Activated T-helper 17 cell treated with anti-CD3 and anti-CD28 coated beads, Interleukin-2, amount 50 U/mL, for 72 hours (primary cell): Measurements from ENCODE around the gene SIGLEC15. TPM values are rescaled to one million over a fixed set of nuclear protein-coding genes. Genes with fewer than 3 reads are reported as not detected.

Source experiments
- ATAC-seq: fragments of 150-1000 bp; cut with Tn5 transposase; replicated peaks from 2 replicates; pipeline ENCODE4 v1.10.0; 2021; ENCODE audit warnings: mild to moderate bottlenecking, moderate library complexity
- H3K27ac Mint-ChIP-seq: one replicate; pipeline ENCODE4 v1.8.0; 2022; ENCODE audit warnings: mixed read lengths
- H3K27me3 Mint-ChIP-seq: one replicate; pipeline ENCODE4 v1.8.0; 2022; ENCODE audit warnings: mixed read lengths
- H3K36me3 Mint-ChIP-seq: one replicate; pipeline ENCODE4 v1.8.0; 2022; ENCODE audit warnings: low read depth, mild to moderate bottlenecking, mixed read lengths
- H3K4me1 Mint-ChIP-seq: one replicate; pipeline ENCODE4 v1.8.0; 2022; ENCODE audit warnings: mixed read lengths
- H3K4me3 Mint-ChIP-seq: one replicate; pipeline ENCODE4 v1.8.0; 2022; ENCODE audit warnings: mild to moderate bottlenecking, mixed read lengths
- H3K9me3 Mint-ChIP-seq: one replicate; pipeline ENCODE4 v1.8.0; 2022; ENCODE audit warnings: mixed read lengths
- total RNA-seq, 2 donors: library from RNA; stranded (reverse); gene quantifications; one replicate each; pipeline ENCODE4 v1.2.3, GENCODE V29; 2022

SIGLEC15 gene, protein sequence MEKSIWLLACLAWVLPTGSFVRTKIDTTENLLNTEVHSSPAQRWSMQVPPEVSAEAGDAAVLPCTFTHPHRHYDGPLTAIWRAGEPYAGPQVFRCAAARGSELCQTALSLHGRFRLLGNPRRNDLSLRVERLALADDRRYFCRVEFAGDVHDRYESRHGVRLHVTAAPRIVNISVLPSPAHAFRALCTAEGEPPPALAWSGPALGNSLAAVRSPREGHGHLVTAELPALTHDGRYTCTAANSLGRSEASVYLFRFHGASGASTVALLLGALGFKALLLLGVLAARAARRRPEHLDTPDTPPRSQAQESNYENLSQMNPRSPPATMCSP
- not detected for total RNA-seq

DNA sequence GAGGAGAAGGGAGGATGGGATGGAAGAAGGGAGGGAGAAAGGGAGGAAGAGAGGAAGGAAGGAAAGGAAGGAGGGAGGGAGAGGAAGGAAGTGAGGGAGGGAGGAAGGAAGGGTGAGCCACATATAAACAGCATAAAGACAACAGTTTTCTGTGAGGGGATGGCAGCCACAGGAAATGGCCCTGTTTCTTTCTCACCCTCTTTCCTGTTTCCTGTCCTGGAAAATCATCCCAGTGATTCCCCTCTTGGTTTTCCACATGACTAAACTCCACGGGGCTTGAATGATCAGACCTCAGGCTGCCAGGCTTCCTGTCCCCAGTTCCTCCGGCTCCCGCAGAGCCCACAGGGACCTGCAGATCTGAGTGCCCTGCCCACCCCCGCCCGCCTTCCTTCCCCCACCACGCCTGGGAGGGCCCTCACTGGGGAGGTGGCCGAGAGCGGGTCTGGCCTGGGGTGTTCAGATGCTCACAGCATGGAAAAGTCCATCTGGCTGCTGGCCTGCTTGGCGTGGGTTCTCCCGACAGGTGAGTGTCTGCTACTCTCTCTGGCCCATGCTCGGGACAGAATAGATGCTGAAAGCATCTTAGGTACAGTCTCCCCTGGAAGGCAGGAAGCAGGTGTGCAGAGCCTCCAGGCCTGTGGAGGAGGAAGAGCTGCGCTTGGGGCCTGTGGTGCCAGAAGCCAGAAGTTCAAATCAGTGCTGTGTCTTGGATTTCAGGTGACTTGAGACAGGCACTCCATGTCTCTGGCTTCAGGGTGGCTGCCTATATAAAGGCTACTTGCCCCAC is at the start of gene SIGLEC15:
SIGLEC15 (plus strand) TSS at position 418 of the 787 bp plus-strand sequence; CDS start at position 472, 54 bp downstream.
- no peaks in the 10 kb centered on the region for H3K9me3 Mint-ChIP-seq
- no peaks in the 10 kb centered on the region for H3K27me3 Mint-ChIP-seq
- H3K4me3 Mint-ChIP-seq: no peak within 1 kb of the TSS
- H3K36me3 Mint-ChIP-seq: no peaks in the 10 kb centered on the region
- no peak within 1 kb of the TSS for H3K27ac Mint-ChIP-seq
- no peak for ATAC-seq
- H3K4me1 Mint-ChIP-seq: no peaks in the 10 kb centered on the region

DNA sequence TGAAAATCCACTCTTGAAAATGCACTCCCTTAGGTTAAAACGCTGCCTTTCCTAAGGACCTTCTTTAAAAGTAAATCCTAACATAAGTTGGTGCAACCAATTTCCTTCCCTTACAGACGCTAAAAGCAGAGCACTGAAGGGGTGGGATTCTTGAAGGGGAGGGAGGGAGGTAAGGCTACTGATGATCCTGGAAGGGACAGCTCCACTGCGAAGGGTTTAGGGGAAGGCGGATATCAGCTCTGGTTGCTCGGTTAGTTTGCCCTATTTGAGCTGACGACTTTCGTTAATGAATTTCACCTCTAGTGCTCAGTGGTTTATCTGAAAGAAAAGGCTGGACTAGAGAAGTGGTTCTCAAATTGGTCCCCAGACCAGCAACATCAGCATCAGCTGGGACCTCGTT is 49.7 kb upstream of the SIGLEC15 start:
- Mint-ChIP-seq H3K36me3 (no peaks in the 10 kb centered on the region), H3K9me3 (no peaks in the 10 kb centered on the region), H3K27ac (no peak overlapping the region), H3K4me3 (peak overlapping the region; percentile 64), H3K27me3 (no peaks in the 10 kb centered on the region), H3K4me1 (peaks cover 15% of the 10 kb centered on the region)
- ATAC-seq: no peak

DNA sequence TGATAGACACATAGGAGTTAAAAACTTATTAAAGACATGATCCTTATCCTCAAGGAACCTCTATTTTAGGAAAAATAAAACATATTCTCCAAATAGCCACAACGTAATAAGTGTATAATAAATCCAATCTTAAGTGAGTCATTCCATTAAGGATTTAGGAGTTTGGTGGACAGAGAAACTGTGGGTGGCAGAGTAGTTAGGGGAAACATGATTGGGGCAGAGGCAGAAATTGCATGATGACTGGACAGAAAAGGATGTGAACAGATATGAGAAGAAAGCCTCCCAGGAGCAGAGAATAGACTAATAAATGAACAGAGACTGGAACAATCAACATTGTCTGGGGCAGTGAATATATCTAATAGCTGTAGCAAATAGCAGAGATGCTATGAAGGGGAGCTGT is 48.1 kb upstream of the SIGLEC15 start:
- Mint-ChIP-seq H3K36me3 (no peaks in the 10 kb centered on the region), H3K27me3 (peaks cover 3% of the 10 kb centered on the region), H3K4me1 (peaks cover 15% of the 10 kb centered on the region), H3K27ac (no peak overlapping the region), H3K9me3 (no peaks in the 10 kb centered on the region), H3K4me3 (no peak overlapping the region)
- ATAC-seq: no peak

DNA sequence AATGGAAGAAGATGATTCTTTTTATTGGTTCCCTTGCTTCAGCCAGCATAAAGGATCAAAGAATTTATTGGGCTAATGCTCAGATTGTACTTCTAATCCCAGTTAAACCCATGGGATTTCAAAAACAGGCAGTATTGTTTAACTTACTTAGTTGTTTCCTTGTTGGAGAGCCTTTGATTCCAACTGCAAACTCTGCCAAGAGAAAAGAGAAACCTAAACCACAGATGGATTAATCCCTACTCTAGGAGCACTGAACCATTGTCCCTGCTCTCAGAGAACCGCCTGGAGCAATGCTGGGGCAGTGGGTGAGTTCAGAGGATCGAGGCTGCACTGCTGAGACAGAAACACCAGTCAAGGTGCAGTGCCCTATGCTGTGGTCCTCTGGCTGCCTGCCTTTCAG is 44.9 kb upstream of the SIGLEC15 start:
- H3K9me3 Mint-ChIP-seq: no peaks in the 10 kb centered on the region
- no peaks in the 10 kb centered on the region for H3K4me1 Mint-ChIP-seq
- peaks cover 7% of the 10 kb centered on the region for H3K27me3 Mint-ChIP-seq
- no peak overlapping the region for H3K27ac Mint-ChIP-seq
- no peaks in the 10 kb centered on the region for H3K36me3 Mint-ChIP-seq
- ATAC-seq: no peak
- H3K4me3 Mint-ChIP-seq: no peak overlapping the region

DNA sequence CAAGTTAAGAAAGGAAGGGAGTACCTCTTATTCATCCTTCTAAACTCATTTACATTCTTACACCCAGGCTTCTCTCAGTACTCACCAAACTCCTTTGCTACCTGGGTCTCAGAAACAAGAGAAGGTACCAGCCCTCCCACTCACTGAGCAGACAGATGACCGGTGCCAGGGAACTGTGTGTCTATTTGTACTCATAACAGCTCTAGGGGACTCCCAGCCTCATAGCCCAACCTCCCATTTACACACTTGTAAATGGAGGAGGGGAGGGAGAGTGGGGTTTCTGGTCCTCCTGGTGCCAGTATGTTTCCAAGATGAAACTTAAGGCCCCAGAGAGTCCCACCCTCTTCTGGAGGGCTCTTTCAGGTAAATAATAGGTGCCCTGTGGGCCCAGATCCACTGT is 42.8 kb upstream of the SIGLEC15 start:
- H3K36me3 Mint-ChIP-seq: no peaks in the 10 kb centered on the region
- no peak overlapping the region for H3K4me3 Mint-ChIP-seq
- no peak for ATAC-seq
- H3K9me3 Mint-ChIP-seq: no peaks in the 10 kb centered on the region
- H3K27ac Mint-ChIP-seq: no peak overlapping the region
- peaks cover 7% of the 10 kb centered on the region for H3K27me3 Mint-ChIP-seq
- H3K4me1 Mint-ChIP-seq: no peaks in the 10 kb centered on the region

DNA sequence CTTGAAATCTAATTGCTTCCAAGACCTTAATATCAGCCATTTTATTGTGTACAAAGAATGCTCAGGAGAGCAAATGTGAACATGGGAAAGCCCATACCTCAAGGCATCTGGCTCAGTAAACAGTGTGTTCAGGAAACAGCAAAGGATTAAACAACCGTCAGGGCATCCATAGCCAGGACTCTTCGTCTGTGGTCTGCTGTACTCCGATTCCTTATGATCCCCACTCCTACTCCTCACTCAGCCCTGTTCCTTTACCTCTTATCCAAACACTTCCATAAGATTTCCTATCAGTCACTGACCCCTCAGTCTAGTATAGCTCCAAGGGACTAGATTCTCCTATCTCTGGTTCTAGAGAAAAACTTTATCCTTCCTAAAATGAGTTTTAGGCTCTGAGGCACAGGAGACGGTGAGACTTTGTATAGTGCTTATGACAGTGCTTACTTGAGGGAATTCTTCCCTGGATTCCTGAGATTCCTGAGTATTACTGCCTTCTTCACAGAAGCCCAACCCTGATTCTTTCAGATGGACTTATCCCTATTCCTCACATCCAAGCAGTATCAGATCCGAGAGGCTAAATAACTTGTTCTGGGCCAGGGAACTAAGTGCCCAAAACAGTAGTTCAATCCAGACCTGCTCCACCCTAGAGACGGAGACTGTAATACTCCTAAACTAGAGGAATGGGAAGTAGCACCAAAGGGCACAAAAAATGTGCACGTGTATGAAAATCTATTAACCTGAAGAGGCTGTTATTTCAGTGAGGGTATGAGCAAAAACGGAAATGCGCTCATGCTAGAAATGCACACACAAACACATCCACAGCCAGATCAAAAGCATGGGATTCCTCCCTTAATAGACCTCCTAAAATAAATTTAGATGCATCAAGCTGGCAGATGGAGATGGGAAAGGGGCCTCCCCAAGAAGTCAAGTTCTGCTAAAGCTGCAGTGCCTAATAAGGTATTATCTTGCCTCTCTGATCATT is 42.1 kb upstream of the SIGLEC15 start:
- Mint-ChIP-seq H3K4me1 (no peaks in the 10 kb centered on the region), H3K9me3 (no peaks in the 10 kb centered on the region), H3K27me3 (peaks cover 7% of the 10 kb centered on the region), H3K4me3 (no peak overlapping the region), H3K36me3 (no peaks in the 10 kb centered on the region), H3K27ac (no peak overlapping the region)
- ATAC-seq: no peak

DNA sequence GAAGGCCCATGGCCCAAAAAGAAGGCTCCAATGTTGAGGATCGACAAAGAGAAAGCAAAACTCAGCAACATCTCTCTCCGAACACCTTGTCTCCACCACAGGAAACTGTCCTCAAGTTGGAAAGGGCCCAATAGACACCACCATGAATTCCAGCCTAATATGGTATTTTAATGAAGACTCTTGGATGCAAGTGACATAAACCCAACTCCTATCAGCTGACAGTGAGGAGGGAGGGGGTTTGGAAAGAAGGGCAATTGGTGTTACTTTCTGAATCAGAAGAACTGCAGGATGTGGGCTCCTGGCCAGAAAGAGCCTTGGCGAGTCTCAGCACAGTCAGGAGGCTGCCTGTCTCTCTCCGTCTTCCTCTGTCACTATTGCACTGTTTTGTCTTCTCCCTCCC is 40.3 kb upstream of the SIGLEC15 start:
- H3K9me3 Mint-ChIP-seq: no peaks in the 10 kb centered on the region
- peak; percentile 61 for ATAC-seq
- H3K27ac Mint-ChIP-seq: no peak overlapping the region
- no peaks in the 10 kb centered on the region for H3K36me3 Mint-ChIP-seq
- H3K4me3 Mint-ChIP-seq: peak overlapping the region; percentile 23
- H3K27me3 Mint-ChIP-seq: peaks cover 7% of the 10 kb centered on the region
- no peaks in the 10 kb centered on the region for H3K4me1 Mint-ChIP-seq

DNA sequence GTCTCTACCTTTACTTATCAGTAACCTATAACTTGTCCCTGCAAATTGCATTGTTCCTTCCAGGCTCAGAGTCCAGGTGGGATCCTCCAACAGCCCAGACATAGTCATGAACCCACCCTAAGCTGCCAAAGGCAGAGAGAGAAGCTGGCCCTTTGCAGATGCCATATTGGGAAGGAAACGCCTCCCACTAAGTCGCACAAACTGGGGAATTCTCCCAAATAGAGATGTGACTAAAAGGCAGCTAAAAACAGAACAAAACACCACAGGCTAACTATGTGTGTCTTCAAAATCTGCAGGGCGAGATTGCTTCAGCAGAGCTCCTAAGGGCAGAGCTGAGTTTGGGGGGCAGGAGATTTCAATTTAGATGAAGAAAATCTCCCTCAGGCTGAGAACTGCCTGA is 38.5 kb upstream of the SIGLEC15 start:
- Mint-ChIP-seq H3K27me3 (peaks cover 4% of the 10 kb centered on the region), H3K9me3 (no peaks in the 10 kb centered on the region), H3K4me1 (no peaks in the 10 kb centered on the region), H3K4me3 (no peak overlapping the region), H3K36me3 (no peaks in the 10 kb centered on the region), H3K27ac (no peak overlapping the region)
- ATAC-seq: no peak

DNA sequence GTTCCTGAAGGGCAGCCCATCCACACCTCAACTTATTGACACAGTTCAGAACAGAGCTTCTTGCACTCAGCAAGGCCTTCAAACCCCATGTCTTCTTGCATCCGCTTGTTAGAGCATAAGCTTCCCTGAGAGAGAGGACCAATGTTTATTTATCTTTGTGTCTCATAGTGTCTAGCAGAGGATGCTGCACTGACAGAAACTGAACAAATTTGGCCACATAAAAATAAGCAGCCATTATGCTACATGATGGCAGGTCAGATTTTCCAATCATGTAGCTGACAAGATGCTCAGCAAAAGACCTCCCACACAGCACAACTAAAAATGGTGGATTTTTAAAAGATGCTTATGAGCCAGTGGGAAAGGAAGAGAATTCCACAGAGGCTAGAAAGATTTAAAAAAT is 38.1 kb upstream of the SIGLEC15 start:
- no peak overlapping the region for H3K27ac Mint-ChIP-seq
- H3K9me3 Mint-ChIP-seq: no peaks in the 10 kb centered on the region
- H3K36me3 Mint-ChIP-seq: no peaks in the 10 kb centered on the region
- no peak overlapping the region for H3K4me3 Mint-ChIP-seq
- H3K4me1 Mint-ChIP-seq: no peaks in the 10 kb centered on the region
- ATAC-seq: no peak
- peaks cover 4% of the 10 kb centered on the region for H3K27me3 Mint-ChIP-seq

DNA sequence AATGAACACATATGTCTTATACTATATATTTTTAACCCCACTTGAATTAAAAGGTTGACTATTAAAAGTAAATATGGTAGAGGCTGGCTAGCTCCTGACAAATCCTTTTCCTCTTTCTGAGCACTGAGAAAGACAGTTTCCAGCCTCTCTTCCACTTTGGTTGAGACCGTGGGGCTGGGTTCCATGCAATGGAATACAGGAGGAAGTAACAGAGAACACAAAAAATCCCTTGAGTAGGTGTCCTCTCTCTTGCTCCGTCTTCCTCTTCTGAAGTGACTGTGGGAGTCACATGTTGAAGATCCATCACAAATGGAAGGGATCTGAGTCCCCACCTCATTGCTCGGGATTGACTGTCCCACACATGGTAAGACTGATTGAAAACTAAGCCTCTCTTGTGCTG is 36.6 kb upstream of the SIGLEC15 start:
- no peaks in the 10 kb centered on the region for H3K36me3 Mint-ChIP-seq
- no peak overlapping the region for H3K27ac Mint-ChIP-seq
- no peaks in the 10 kb centered on the region for H3K4me1 Mint-ChIP-seq
- no peak for ATAC-seq
- no peaks in the 10 kb centered on the region for H3K9me3 Mint-ChIP-seq
- no peaks in the 10 kb centered on the region for H3K27me3 Mint-ChIP-seq
- no peak overlapping the region for H3K4me3 Mint-ChIP-seq

DNA sequence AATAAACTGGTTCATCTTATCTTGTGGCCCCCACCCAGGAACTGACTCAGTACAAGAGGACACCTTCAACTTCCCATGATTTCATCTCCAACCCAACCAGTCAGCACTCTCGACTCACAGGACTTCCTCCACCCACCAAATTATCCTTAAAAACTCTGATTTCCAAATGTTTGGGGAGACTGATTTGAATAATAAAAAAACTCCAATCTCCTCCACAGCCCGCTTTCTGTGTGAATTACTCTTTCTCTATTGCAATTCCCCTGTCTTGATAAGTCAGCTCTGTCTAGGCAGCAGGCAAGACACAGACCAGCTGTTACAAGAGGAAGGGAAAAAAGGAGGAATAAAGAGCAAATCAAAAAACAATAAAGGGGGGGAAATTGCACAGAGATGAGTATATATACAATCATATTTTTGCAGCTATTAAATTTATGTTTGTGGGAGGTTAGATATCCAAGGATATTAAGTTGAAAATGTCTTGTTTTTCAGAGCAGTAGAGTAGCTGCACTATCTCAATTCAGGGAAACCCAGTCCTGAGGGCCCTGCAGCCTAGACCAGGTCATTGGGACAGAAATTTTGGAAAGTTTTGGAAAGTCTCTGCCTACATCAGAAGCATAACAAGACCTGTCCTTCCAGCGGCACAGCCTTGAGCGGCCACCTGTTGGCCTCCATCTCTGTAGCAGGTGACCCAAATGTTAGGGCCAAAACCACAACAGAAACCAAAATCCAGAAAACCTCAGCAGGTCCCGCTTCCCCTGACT is 32.8 kb upstream of the SIGLEC15 start:
- Mint-ChIP-seq H3K27ac (no peak overlapping the region), H3K4me3 (no peak overlapping the region), H3K36me3 (no peaks in the 10 kb centered on the region), H3K27me3 (no peaks in the 10 kb centered on the region), H3K9me3 (no peaks in the 10 kb centered on the region), H3K4me1 (no peaks in the 10 kb centered on the region)
- no peak for ATAC-seq

DNA sequence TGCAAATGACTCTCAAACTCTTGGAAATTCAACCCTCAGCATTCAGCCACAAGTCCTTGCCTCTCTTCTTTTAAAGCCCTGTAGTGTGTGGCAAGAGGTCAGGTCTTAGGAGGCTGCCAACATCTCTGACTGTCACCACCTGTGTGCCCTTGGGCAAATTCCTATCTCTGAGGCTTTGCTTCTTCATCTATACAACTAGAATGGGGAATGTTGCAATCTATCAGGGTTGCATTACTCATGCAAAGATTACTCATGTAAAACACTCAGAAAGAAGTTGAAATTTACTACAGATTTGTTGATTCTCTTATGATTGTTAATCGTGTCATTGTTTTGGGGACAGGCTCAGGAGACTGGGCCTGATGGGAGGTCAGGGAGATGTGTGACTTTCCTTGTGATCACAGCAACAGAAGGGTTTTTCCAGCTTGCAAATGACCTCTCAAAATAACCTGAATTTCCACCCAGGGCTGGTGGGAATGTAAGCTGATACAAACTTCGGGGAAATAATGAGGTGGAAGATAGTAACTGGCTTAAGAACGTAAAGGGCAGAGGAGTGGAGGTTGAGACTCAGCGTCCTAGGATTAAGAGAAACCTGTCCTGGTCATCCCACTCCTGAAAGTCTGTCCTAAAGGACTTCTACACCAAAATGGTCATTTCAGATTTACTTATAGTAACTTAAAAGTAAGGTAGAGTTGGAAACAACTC is 32.1 kb upstream of the SIGLEC15 start:
- Mint-ChIP-seq H3K27me3 (no peaks in the 10 kb centered on the region), H3K4me3 (no peak overlapping the region), H3K27ac (no peak overlapping the region), H3K36me3 (no peaks in the 10 kb centered on the region), H3K9me3 (no peaks in the 10 kb centered on the region), H3K4me1 (no peaks in the 10 kb centered on the region)
- peak; percentile 60 for ATAC-seq

DNA sequence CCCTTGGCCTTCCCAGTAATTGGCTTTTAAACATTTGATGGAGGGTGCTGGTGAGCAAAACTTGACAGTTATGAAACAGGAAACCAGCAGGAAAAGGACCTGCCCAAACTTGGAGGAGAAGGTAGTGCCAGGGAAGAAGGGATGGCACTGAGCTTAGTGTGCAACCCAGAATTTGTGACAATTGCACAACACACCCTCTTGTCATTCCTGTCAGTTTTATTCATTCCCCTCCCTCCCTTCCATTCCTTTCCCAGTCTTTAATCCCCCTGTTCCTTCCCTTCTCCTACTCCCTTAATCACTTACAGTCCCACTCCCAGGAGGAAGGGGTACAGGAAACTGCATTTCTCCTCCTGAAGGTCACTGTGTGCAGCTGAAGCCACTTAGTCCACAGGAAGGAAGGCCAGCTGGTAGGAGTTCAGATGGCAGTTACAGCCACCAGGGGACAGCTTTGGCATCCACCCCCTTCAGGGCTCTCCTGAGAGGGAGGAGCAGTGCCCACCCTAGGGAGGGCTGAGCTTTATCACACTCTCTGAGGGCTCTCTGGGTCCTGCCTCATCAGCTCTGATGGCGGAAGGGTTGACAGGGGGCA is 24.0 kb upstream of the SIGLEC15 start:
- Mint-ChIP-seq H3K36me3 (peaks cover 4% of the 10 kb centered on the region), H3K4me3 (no peak overlapping the region), H3K4me1 (peaks cover 11% of the 10 kb centered on the region), H3K9me3 (peaks cover 4% of the 10 kb centered on the region), H3K27ac (no peak overlapping the region), H3K27me3 (peaks cover 3% of the 10 kb centered on the region)
- no peak for ATAC-seq
